SK-N-SH treated with all-trans-retinoic acid at 6 μM for 48 hours (cell line): ENCODE data around the gene NACC1.

Source experiments
- ATAC-seq: fragments of 200-7000 bp; cut with Tn5 transposase; 3 replicates; pipeline ENCODE4 v1.9.1; 2020; ENCODE audit warnings: mild to moderate bottlenecking, moderate library complexity
- ARNTL ChIP-seq: fragments of 450-650 bp; formaldehyde crosslinking; IDR thresholded peaks from 2 replicates; pipeline ENCODE4 v1.5.0; 2020; ENCODE audit warnings: low read depth, mild to moderate bottlenecking, moderate library complexity, borderline replicate concordance
- CSDC2 ChIP-seq: fragments of 250-450 bp; sonication (Bioruptor Pico); IDR thresholded peaks from 2 replicates; pipeline ENCODE4 v1.5.0; 2020; ENCODE audit warnings: mild to moderate bottlenecking, moderate library complexity
- GLIS3 ChIP-seq: fragments of 250-450 bp; sonication (Bioruptor Pico); IDR thresholded peaks from 2 replicates; pipeline ENCODE4 v1.5.0; 2020; ENCODE audit warnings: mild to moderate bottlenecking, moderate library complexity
- ISL1 ChIP-seq: fragments of 250-450 bp; sonication (Bioruptor Pico); IDR thresholded peaks from 2 replicates; pipeline ENCODE4 v2.1.2; 2022; ENCODE audit warnings: mild to moderate bottlenecking, moderate library complexity
- OSR1 ChIP-seq: fragments of 250-450 bp; sonication (Bioruptor Pico); IDR thresholded peaks from 2 replicates; pipeline ENCODE4 v1.8.0; 2022; ENCODE audit warnings: moderate library complexity, mild to moderate bottlenecking, inconsistent platforms
- PPARA ChIP-seq: fragments of 250-450 bp; sonication (Bioruptor Pico); IDR thresholded peaks from 2 replicates; pipeline ENCODE4 v1.5.0; 2020; ENCODE audit warnings: mild to moderate bottlenecking, borderline replicate concordance
- SNAI2 ChIP-seq: fragments of 250-450 bp; sonication (Bioruptor Pico); IDR thresholded peaks from 2 replicates; pipeline ENCODE4 v1.5.0; 2020; ENCODE audit warnings: mild to moderate bottlenecking, moderate library complexity
- TCF4 ChIP-seq: fragments of 250-450 bp; sonication (Bioruptor Pico); IDR thresholded peaks from 2 replicates; pipeline ENCODE4 v1.8.0; 2021; ENCODE audit warnings: mild to moderate bottlenecking, moderate library complexity, borderline replicate concordance
- TOX ChIP-seq: fragments of 250-450 bp; sonication (Bioruptor Pico); IDR thresholded peaks from 2 replicates; pipeline ENCODE4 v1.8.0; 2021; ENCODE audit warnings: mild to moderate bottlenecking, moderate library complexity, borderline replicate concordance
- ZFP3 ChIP-seq: fragments of 250-450 bp; sonication (Bioruptor Pico); IDR thresholded peaks from 2 replicates; pipeline ENCODE4 v1.5.0; 2020; ENCODE audit warnings: mild to moderate bottlenecking, moderate library complexity
- ZNF565 ChIP-seq: fragments of 450-650 bp; formaldehyde crosslinking; conservative IDR thresholded peaks from 2 replicates; pipeline ENCODE4 v1.5.0; 2020; ENCODE audit warnings: low read depth, mild to moderate bottlenecking, moderate library complexity
- ZNF8 ChIP-seq: fragments of 450-650 bp; formaldehyde crosslinking; IDR thresholded peaks from 2 replicates; pipeline ENCODE4 v1.5.0; 2020; ENCODE audit warnings: mild to moderate bottlenecking, moderate library complexity
- TF ChIP-seq, protein P1 (sequence below): fragments of 250-450 bp; sonication (Bioruptor Pico); IDR thresholded peaks from 2 replicates; pipeline ENCODE4 v1.5.1; 2021; ENCODE audit warnings: mild to moderate bottlenecking, moderate library complexity
- TF ChIP-seq, protein P2 (sequence below): fragments of 250-450 bp; sonication (Bioruptor Pico); IDR thresholded peaks from 2 replicates; pipeline ENCODE4 v1.5.1; 2020; ENCODE audit warnings: low read depth, mild to moderate bottlenecking, moderate library complexity
- TF ChIP-seq, protein P3 (sequence below): fragments of 250-450 bp; sonication (Bioruptor Pico); IDR thresholded peaks from 2 replicates; pipeline ENCODE4 v1.5.0; 2020; ENCODE audit warnings: mild to moderate bottlenecking, moderate library complexity
- TF ChIP-seq, protein P4 (sequence below): fragments of 250-450 bp; sonication (Bioruptor Pico); IDR thresholded peaks from 2 replicates; pipeline ENCODE4 v1.8.0; 2021; ENCODE audit warnings: low read depth, mild to moderate bottlenecking, moderate library complexity, borderline replicate concordance

Gene NACC1

DNA sequence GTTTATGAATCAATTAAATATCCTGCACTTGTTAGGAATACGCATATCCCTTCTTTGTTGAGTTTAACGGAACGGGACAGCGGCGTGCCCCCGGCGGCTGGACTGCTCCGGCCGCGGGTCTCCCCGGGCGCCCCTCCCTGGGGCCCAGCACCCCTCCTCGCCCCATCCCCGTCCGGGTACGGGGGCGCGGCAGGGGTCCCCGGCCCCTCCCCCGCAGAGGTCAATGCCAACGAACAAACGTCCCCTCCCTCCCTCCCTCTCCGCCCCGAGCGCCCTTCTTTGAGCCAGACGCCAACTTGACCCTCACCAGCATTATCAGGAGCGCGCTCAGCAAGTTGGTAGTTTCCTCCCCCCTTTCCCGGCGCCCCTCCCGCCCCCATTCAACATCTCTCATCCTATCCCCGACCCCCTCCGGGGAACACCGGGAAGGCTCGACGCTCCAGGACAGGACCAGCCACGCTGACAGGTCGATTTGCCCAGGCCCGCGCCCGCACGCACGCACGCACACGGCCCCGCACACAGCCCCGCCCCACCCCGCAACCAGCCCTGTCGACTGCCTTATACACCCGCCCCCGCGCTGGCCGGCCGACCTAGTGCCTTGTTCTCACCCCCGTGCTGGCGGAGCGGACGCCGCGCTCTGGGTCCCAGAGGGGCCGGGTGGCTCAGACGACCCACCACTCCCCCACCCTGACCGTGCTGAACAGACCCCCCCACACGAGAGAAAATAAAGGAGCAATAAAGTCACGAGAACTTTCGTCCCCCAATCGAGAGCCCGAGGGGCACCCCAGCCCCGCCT is 20.4 kb upstream of the NACC1 start:
- TF ChIP-seq ISL1 (CRISPR knock-in tag), result no peak
- TF ChIP-seq, protein P1, sequence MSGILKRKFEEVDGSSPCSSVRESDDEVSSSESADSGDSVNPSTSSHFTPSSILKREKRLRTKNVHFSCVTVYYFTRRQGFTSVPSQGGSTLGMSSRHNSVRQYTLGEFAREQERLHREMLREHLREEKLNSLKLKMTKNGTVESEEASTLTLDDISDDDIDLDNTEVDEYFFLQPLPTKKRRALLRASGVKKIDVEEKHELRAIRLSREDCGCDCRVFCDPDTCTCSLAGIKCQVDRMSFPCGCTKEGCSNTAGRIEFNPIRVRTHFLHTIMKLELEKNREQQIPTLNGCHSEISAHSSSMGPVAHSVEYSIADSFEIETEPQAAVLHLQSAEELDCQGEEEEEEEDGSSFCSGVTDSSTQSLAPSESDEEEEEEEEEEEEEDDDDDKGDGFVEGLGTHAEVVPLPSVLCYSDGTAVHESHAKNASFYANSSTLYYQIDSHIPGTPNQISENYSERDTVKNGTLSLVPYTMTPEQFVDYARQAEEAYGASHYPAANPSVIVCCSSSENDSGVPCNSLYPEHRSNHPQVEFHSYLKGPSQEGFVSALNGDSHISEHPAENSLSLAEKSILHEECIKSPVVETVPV (CRISPR knock-in tag), result no peak
- TF ChIP-seq, protein P2, sequence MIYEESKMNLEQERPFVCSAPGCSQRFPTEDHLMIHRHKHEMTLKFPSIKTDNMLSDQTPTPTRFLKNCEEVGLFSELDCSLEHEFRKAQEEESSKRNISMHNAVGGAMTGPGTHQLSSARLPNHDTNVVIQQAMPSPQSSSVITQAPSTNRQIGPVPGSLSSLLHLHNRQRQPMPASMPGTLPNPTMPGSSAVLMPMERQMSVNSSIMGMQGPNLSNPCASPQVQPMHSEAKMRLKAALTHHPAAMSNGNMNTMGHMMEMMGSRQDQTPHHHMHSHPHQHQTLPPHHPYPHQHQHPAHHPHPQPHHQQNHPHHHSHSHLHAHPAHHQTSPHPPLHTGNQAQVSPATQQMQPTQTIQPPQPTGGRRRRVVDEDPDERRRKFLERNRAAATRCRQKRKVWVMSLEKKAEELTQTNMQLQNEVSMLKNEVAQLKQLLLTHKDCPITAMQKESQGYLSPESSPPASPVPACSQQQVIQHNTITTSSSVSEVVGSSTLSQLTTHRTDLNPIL (CRISPR knock-in tag), result no peak
- no peak for TF ChIP-seq TCF4 (CRISPR knock-in tag)
- no peak for ATAC-seq

DNA sequence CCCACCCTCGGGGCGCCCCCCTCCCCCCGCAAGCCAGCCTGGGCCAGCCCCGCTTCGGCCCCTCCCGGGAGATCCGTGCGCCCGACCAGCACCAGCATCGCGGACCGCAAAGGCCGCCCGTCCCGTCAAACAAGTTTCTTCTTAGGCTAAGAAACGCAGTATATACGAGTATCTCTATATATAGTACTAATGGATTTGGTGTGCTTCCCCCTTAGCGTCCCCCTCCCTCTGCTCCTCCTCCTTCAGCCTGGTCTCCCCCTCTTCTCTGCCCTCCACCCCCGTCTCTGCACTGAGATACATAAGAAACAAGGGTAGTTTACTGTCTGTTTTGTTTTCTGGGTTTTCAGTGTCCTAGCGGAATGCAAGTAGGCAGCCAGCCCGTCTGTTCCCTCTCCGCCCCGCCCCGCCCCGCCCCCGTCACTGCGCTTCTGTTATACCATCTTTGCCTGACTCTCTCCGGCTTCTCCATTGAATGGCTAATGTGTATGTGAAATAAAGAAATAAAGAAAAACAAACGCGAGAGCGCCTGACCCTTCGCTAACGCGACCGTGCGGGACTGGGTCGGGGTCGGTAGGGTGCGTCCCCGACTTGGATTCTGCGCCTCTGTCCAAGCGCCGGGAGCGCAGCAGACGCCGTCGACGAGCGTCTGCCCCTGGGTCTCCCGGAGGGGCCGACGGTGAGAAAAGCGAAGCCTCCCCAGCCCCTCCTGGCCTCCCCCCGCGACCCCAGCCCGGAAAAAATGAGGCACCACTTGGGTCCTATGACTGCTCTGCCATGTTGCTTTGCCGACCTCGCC is 19.6 kb upstream of the NACC1 start:
- TF ChIP-seq CSDC2 (CRISPR knock-in tag), result no peak
- TF ChIP-seq, all 23 proteins: peak for 0
- ATAC-seq, result no peak

DNA sequence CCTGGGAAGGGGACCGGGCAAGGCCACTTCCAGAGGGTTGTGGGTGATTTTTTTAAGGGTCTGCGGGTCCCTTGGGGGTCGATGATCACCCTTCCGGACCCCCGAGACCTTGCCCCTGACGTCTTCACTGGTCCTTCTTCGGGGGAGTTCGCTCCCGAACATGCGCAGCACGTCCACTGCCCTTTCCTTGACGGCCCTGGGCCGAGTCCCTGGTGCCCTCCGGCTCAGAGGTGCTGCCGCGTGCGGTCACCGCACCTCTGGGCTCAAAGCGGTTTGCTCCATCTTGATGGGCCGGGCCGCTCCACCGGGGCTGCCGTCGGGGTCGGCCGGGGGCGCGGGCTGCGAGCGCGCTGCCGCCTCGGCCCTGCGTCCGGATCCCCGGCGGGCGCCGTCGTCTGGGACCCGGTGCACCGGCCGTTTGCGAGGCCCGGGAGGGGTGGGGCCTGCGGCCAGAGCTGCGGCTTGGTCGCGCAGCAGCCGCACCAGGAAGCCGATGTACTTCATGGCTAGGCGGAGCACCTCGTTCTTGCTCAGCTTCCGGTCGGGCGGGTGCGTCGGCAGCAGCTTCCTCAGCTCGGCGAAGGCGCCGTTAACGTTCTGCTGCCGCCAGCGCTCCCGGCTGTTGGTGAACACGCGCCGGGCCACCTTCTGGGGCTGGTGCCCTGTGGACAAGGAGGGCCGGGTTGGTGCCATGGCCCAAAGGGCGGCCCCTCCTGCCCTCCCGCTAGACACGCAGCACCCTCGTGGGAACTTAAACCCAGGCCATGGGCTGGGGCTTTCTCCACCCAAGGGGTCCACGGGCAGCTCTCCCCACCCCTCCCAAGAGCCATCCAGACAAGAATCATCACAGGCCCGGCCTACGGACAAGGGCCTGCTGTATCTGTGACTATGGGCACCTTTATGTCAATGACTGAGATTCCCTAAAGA is 18.7 kb upstream of the NACC1 start:
- ATAC-seq, result no peak
- TF ChIP-seq, protein P3, sequence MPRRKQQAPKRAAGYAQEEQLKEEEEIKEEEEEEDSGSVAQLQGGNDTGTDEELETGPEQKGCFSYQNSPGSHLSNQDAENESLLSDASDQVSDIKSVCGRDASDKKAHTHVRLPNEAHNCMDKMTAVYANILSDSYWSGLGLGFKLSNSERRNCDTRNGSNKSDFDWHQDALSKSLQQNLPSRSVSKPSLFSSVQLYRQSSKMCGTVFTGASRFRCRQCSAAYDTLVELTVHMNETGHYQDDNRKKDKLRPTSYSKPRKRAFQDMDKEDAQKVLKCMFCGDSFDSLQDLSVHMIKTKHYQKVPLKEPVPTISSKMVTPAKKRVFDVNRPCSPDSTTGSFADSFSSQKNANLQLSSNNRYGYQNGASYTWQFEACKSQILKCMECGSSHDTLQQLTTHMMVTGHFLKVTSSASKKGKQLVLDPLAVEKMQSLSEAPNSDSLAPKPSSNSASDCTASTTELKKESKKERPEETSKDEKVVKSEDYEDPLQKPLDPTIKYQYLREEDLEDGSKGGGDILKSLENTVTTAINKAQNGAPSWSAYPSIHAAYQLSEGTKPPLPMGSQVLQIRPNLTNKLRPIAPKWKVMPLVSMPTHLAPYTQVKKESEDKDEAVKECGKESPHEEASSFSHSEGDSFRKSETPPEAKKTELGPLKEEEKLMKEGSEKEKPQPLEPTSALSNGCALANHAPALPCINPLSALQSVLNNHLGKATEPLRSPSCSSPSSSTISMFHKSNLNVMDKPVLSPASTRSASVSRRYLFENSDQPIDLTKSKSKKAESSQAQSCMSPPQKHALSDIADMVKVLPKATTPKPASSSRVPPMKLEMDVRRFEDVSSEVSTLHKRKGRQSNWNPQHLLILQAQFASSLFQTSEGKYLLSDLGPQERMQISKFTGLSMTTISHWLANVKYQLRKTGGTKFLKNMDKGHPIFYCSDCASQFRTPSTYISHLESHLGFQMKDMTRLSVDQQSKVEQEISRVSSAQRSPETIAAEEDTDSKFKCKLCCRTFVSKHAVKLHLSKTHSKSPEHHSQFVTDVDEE (CRISPR knock-in tag), result no peak

DNA sequence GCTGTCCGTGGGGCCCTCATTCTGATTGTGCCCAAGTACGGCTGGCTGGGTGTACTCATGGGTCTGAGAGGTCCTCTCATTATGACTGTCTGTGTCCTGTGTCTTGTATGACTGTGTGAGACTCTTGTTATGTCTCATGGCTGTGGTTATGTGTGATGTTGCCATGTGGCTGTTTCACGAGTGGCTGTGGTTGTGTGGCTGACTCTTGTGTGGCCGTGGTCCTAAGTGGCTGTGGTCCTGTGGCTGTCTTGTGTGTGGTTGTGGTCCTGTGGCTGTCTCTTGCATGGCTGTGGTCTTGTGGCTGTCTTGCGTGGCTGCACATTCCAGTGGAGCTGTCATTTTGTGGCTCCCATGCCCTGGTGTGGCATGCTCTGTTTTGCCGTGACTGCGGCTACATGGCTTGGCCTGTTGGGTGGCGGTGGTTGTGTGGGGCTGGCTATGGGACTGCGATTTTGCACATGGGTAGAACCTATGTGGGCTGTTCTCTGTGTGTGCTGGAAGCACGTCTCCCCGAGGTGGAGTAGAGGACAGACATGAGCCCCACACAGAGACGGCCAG is 18.0 kb upstream of the NACC1 start:
- TF ChIP-seq OSR1 (CRISPR knock-in tag) (no peak), GLIS3 (no peak), ZFP3 (CRISPR knock-in tag) (no peak), PPARA (CRISPR knock-in tag) (no peak), TOX (CRISPR knock-in tag) (no peak), ARNTL (CRISPR knock-in tag) (no peak), TCF4 (CRISPR knock-in tag) (no peak), ZNF565 (CRISPR knock-in tag) (no peak), ZNF8 (CRISPR knock-in tag) (no peak), CSDC2 (CRISPR knock-in tag) (no peak), SNAI2 (CRISPR knock-in tag) (no peak)
- TF ChIP-seq, protein P4, sequence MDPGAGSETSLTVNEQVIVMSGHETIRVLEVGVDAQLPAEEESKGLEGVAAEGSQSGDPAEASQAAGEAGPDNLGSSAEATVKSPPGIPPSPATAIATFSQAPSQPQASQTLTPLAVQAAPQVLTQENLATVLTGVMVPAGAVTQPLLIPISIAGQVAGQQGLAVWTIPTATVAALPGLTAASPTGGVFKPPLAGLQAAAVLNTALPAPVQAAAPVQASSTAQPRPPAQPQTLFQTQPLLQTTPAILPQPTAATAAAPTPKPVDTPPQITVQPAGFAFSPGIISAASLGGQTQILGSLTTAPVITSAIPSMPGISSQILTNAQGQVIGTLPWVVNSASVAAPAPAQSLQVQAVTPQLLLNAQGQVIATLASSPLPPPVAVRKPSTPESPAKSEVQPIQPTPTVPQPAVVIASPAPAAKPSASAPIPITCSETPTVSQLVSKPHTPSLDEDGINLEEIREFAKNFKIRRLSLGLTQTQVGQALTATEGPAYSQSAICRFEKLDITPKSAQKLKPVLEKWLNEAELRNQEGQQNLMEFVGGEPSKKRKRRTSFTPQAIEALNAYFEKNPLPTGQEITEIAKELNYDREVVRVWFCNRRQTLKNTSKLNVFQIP, result no peak
- TF ChIP-seq, protein P1 (CRISPR knock-in tag), result no peak
- no peak for ATAC-seq
